MM.1S (cell line): ENCODE data around the gene SYMPK.

Source experiments
- DNase-seq: peaks from one replicate; pipeline ENCODE4 v3.0.0-alpha.2; 2015
- H2AFZ ChIP-seq: fragments of 300-600 bp; sonication (generic); 2 replicates; pipeline ENCODE4 v1.6.0; 2016; ENCODE audit warnings: antibody characterized with exemption, low read length
- H3F3A ChIP-seq: fragments of 300-600 bp; sonication (generic); 2 replicates; pipeline ENCODE4 v1.6.1; 2016; ENCODE audit warnings: mild to moderate bottlenecking, antibody characterized with exemption, low read length, moderate library complexity, mixed read lengths; ENCODE audit not compliant: insufficient read depth
- H3K27ac ChIP-seq: fragments of 300-600 bp; sonication (generic); 2 replicates; pipeline ENCODE4 v1.5.1; 2016; ENCODE audit warnings: mild to moderate bottlenecking, low read length
- H3K27me3 ChIP-seq: fragments of 300-600 bp; sonication (generic); replicated peaks from 2 replicates; pipeline ENCODE4 v1.6.0; 2016; ENCODE audit warnings: low read length; ENCODE audit not compliant: insufficient read depth
- H3K36me3 ChIP-seq: fragments of 300-600 bp; sonication (generic); replicated peaks from 2 replicates; pipeline ENCODE4 v1.6.1; 2016; ENCODE audit warnings: mild to moderate bottlenecking, low read length, mixed read lengths; ENCODE audit not compliant: insufficient read depth
- H3K4me1 ChIP-seq: fragments of 300-600 bp; sonication (generic); 2 replicates; pipeline ENCODE4 v1.6.1; 2016; ENCODE audit warnings: low read length, mixed read lengths
- H3K4me2 ChIP-seq: fragments of 300-600 bp; sonication (generic); 2 replicates; pipeline ENCODE4 v1.6.0; 2016; ENCODE audit warnings: low read depth, low read length
- H3K4me3 ChIP-seq: fragments of 300-600 bp; sonication (generic); 2 replicates; pipeline ENCODE4 v1.5.1; 2016; ENCODE audit warnings: low read length, mixed read lengths
- H3K79me2 ChIP-seq: fragments of 300-600 bp; sonication (generic); 2 replicates; pipeline ENCODE4 v1.6.1; 2016; ENCODE audit warnings: mixed run types, low read length, mixed read lengths
- H3K9ac ChIP-seq: fragments of 300-600 bp; sonication (generic); 2 replicates; pipeline ENCODE4 v1.6.1; 2016; ENCODE audit warnings: low read length, mixed read lengths
- H3K9me2 ChIP-seq: fragments of 300-600 bp; sonication (generic); replicated peaks from 2 replicates; pipeline ENCODE4 v1.6.1; 2016; ENCODE audit warnings: mild to moderate bottlenecking, low read length, mixed read lengths; ENCODE audit not compliant: insufficient read depth
- H3K9me3 ChIP-seq: fragments of 300-600 bp; sonication (generic); replicated peaks from 2 replicates; pipeline ENCODE4 v1.6.1; 2016; ENCODE audit warnings: mild to moderate bottlenecking, low read length, mixed read lengths; ENCODE audit not compliant: insufficient read depth
- H4K20me1 ChIP-seq: fragments of 300-600 bp; sonication (generic); 2 replicates; pipeline ENCODE4 v1.6.1; 2016; ENCODE audit warnings: mild to moderate bottlenecking, low read length, moderate library complexity, mixed read lengths; ENCODE audit not compliant: insufficient read depth
- EZH2 ChIP-seq: fragments of 300-600 bp; sonication (generic); optimal IDR thresholded peaks from 2 replicates; pipeline ENCODE3; 2017; ENCODE audit warnings: low read depth, mild to moderate bottlenecking, antibody characterized with exemption, low read length, mixed read lengths
- EZH2phosphoT487 ChIP-seq: fragments of 300-600 bp; sonication (generic); IDR thresholded peaks from 2 replicates; pipeline ENCODE4 v1.6.1; 2018; ENCODE audit warnings: antibody characterized with exemption, low read length
- TF ChIP-seq, protein P1 (sequence below): fragments of 300-600 bp; sonication (generic); IDR thresholded peaks from 2 replicates; pipeline ENCODE4 v1.5.1; 2016; ENCODE audit warnings: antibody characterized with exemption, low read length, mixed read lengths

SYMPK gene

DNA sequence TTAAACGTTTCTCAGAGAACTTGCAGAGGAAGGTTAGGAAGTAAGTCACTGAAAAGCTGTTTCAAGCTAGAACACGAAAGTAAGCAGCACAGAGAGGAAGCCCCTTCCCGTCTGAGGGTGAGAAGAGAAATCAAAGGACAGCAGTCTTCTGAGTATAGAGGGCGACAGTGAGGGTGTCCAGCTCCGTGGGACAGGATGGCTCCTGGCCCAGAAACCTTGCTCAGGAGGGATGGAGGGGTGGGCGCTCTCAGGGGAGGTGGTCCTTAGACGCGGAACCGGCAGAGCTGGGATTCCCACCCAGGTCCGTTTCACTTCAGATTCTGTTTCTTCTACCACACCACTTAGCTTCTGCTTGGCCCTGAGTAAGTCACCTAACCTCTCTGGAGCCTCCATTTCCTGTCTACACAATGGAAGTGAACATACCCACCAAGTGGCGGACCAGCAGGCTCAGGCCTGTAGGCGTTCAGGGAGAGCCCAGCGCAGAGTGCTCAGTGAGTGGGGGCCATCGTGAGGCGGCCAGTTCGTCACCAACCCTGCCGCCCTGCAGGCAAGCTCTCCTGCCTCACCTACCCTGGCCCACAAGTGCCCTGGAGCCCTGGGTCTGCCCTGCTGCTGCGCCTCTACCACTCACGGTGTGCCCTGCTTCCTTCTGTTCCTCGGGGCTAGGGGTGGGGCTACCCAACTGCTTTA, 42.4 kb downstream of the SYMPK start:
- H3K27ac ChIP-seq, result no peak overlapping the region
- H3K4me1 ChIP-seq, result peaks cover 5% of the 10 kb centered on the region; the same call in 1 of the 2 replicates
- H3K79me2 ChIP-seq, result no peaks in the 10 kb centered on the region
- H3K27me3 ChIP-seq, result no peaks in the 10 kb centered on the region
- TF ChIP-seq EZH2, result no peak
- TF ChIP-seq EZH2phosphoT487, result no peak
- TF ChIP-seq, protein P1, sequence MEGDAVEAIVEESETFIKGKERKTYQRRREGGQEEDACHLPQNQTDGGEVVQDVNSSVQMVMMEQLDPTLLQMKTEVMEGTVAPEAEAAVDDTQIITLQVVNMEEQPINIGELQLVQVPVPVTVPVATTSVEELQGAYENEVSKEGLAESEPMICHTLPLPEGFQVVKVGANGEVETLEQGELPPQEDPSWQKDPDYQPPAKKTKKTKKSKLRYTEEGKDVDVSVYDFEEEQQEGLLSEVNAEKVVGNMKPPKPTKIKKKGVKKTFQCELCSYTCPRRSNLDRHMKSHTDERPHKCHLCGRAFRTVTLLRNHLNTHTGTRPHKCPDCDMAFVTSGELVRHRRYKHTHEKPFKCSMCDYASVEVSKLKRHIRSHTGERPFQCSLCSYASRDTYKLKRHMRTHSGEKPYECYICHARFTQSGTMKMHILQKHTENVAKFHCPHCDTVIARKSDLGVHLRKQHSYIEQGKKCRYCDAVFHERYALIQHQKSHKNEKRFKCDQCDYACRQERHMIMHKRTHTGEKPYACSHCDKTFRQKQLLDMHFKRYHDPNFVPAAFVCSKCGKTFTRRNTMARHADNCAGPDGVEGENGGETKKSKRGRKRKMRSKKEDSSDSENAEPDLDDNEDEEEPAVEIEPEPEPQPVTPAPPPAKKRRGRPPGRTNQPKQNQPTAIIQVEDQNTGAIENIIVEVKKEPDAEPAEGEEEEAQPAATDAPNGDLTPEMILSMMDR, result no peak
- H3K4me2 ChIP-seq, result no peak overlapping the region
- no peak for DNase-seq
- H3K9me3 ChIP-seq, result no peaks in the 10 kb centered on the region
- H3K4me3 ChIP-seq, result no peak overlapping the region
- peaks cover 9% of the 10 kb centered on the region; the same call in 1 of the 2 replicates for H3F3A ChIP-seq
- H3K36me3 ChIP-seq, result no peaks in the 10 kb centered on the region; the same call in 1 of the 2 replicates
- no peaks in the 10 kb centered on the region for H4K20me1 ChIP-seq
- no peak overlapping the region for H3K9ac ChIP-seq
- no peak overlapping the region for H2AFZ ChIP-seq
- no peaks in the 10 kb centered on the region for H3K9me2 ChIP-seq

DNA sequence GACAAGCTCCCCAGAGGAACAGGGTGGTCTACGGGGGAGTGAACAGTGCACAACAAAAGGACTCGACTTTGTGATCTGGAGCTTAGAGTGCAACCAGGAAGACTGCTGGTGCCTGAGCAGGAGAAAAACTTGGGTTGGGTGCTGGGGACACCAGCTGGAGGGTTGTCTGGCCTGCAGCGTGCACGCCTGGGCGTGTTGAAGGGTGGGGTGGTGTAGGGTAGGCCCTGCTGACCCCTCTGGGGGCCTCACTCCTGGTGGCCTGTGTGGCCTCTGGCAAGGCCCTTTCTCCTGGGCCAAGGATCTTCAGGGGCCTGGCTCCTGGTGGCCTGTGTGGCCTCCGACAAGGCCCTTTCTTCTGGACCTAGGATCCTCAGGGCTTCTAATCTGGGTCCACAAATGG, 43.2 kb downstream of the SYMPK start:
- Histone ChIP-seq H3K4me3 (no peak overlapping the region), H3K9ac (no peak overlapping the region), H3F3A (peaks cover 9% of the 10 kb centered on the region; the same call in 1 of the 2 replicates), H3K27me3 (no peaks in the 10 kb centered on the region), H3K36me3 (no peaks in the 10 kb centered on the region; the same call in 1 of the 2 replicates), H4K20me1 (no peaks in the 10 kb centered on the region), H2AFZ (no peak overlapping the region), H3K4me1 (peaks cover 5% of the 10 kb centered on the region; the same call in 1 of the 2 replicates), H3K79me2 (no peaks in the 10 kb centered on the region), H3K9me3 (no peaks in the 10 kb centered on the region), H3K27ac (no peak overlapping the region), H3K9me2 (no peaks in the 10 kb centered on the region), H3K4me2 (no peak overlapping the region)
- TF ChIP-seq EZH2phosphoT487 (no peak), EZH2 (no peak)
- TF ChIP-seq, protein P1, result no peak
- no peak for DNase-seq

DNA sequence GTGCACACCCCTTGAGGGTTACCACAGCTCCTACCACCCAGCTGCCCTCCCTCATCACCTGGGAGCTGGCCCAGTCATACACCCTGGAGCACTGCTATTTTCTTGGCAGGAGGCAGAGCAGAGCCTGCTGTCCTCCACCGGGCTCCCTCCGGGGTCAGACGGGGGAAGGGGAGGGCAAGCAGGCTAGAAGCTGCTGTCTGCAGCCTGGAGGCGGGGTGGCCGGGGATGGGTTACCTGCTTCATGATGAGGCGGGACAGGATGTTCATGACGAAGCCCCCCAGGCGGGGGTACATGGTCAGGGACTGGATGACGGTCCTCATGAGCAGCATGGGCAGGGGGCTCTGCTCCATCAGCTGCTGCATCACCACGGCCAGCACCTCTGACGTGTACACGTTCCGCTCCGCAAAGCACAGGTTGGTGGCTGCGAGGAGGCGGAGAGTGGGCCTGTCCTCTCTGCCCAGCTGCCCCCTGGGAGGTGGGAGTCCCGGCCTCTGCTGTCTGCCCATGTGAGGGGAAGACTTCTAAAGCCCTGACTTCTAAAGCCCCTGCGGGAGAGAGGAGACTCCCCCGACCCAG, 45.1 kb downstream of the SYMPK start:
- no peak overlapping the region for H2AFZ ChIP-seq
- DNase-seq, result no peak
- no peaks in the 10 kb centered on the region for H3K27me3 ChIP-seq
- H3K36me3 ChIP-seq, result no peaks in the 10 kb centered on the region; the same call in 1 of the 2 replicates
- H3K9ac ChIP-seq, result no peak overlapping the region
- no peaks in the 10 kb centered on the region for H3K79me2 ChIP-seq
- H3K9me2 ChIP-seq, result no peaks in the 10 kb centered on the region
- peak overlapping the region; percentile 19; the same call in 1 of the 2 replicates for H3K27ac ChIP-seq
- H3K4me2 ChIP-seq, result peak overlapping the region; percentile 12; the same call in 1 of the 2 replicates
- no peak overlapping the region for H3K4me3 ChIP-seq
- TF ChIP-seq EZH2 (no peak), EZH2phosphoT487 (no peak)
- TF ChIP-seq, protein P1, result no peak
- peaks cover 5% of the 10 kb centered on the region; the same call in 1 of the 2 replicates for H3K4me1 ChIP-seq
- H3K9me3 ChIP-seq, result no peaks in the 10 kb centered on the region
- no peaks in the 10 kb centered on the region for H4K20me1 ChIP-seq
- peaks cover 9% of the 10 kb centered on the region; the same call in 1 of the 2 replicates for H3F3A ChIP-seq
